Pancreas (tissue), 10 donors: ENCODE data around the gene OVOL2. TPM values are rescaled to one million over a fixed set of nuclear protein-coding genes. Genes with fewer than 3 reads are reported as not detected.

Experiments
- ATAC-seq, 4 donors: fragments of 200-7000 bp; cut with Tn5 transposase; one replicate each; pipeline versions ENCODE4 v1.8.0 to v1.9.1; 2020; ENCODE audit warnings: mild to moderate bottlenecking in 4 of 4, moderate library complexity in 4 of 4
- DNase-seq, 6 donors: peaks; one replicate each; pipeline ENCODE4 v3.0.0-alpha.2; 2020
- FAIRE-seq: peaks from 2 replicates; lab custom pipeline; 2012; peaks lifted over from hg19 to GRCh38; lab: Jason Lieb, UNC
- H3K27ac ChIP-seq, 4 donors: fragments of 200-600 bp; sonication (generic); 1 replicate in 3 of 4; 2 replicates in 1 of 4; pipeline versions ENCODE4 v1.5.0 to v1.8.0; 2020
- H3K27me3 ChIP-seq, 4 donors: fragments of 200-600 bp; one replicate each; pipeline ENCODE4 v1.8.0; 2021
- H3K36me3 ChIP-seq, 3 donors: fragments of 200-600 bp; sonication (generic) in 1 of 3; one replicate each; pipeline versions ENCODE4 v1.5.0 to v1.8.0; 2020 to 2021
- H3K4me1 ChIP-seq, 3 donors: fragments of 200-600 bp; one replicate each; pipeline ENCODE4 v1.8.0; 2021
- H3K4me3 ChIP-seq, 4 donors: fragments of 200-600 bp; sonication (generic) in 2 of 4; one replicate each; pipeline versions ENCODE4 v1.5.0 to v1.8.0; 2020 to 2021
- H3K9me3 ChIP-seq, 4 donors: fragments of 200-600 bp; one replicate each; pipeline ENCODE4 v1.8.0; 2021
- WGBS, 2 donors: extraction: QIAGEN DNeasy Blood & Tissue Kit; methylation state at CpG; one replicate each; pipeline ENCODE4 v1.1.7; 2013; 5-methylcytosine and 5-hydroxymethylcytosine counted together
- intact Hi-C, 3 donors: fragments of 100-400 bp; cut with DNase I; formaldehyde crosslinking; loops; one replicate each; pipeline versions ENCODE4 v1.11.1 to v1.14.2; 2022
- polyA plus RNA-seq, 2 donors: library from polyadenylated mRNA; stranded (reverse); fragments of 200-250 nt; gene quantifications; one replicate each; pipeline ENCODE4 v1.2.3, GENCODE V29; 2013
- total RNA-seq, 6 donors: library from RNA; stranded (reverse); fragmentation: NEBNext Ultra II Directional in 4 of 6; extraction: Animal tissue kit (Norgen Biotek cat#: 25700) in 4 of 6; gene quantifications; one replicate each; pipeline versions ENCODE4 v1.2.1 to v1.2.4, GENCODE V29; 2021 to 2023
- TF ChIP-seq, protein P1 (sequence below), 4 donors: fragments of 200-600 bp; sonication (generic) in 3 of 4; IDR thresholded peaks; one replicate each; pipeline versions ENCODE4 v1.5.0 to v1.8.0; 2021; ENCODE audit warnings: antibody characterized with exemption in 4 of 4
- donor health status: healthy with polysubstance abuse.
- donor health status: DM: no; HTN: no; CAD: no; lungs with moderate emphysema.
- donor health status: DM: no; HTN: no; CAD: no.
- donor health status: control.
- donor health status: control.
- donor health status: Bipolar disorder and iron deficiency.
- donor health status: DM: yes; HTN: yes; CAD: no.
- donor health status: DM: no; HTN: no; CAD: no.
- donor health status: DM: no; HTN: no; CAD: no.
- donor health status: DM: yes; HTN: yes; CAD: no.

Gene OVOL2
- total and polyA plus RNA-seq, 8 donors: 4.2 to 7.9 (median 4.9) TPM

GRCh38 chr20:18034039-18034438 lies 23.7 kb downstream of the OVOL2 start:
- no peak for ATAC-seq
- Histone ChIP-seq H3K27ac (no peak overlapping the region), H3K36me3 (no peaks in the 10 kb centered on the region), H3K9me3 (no peaks in the 10 kb centered on the region), H3K4me1 (no peaks in the 10 kb centered on the region), H3K27me3 (no peaks in the 10 kb centered on the region), H3K4me3 (no peak overlapping the region)
- TF ChIP-seq, protein P1, sequence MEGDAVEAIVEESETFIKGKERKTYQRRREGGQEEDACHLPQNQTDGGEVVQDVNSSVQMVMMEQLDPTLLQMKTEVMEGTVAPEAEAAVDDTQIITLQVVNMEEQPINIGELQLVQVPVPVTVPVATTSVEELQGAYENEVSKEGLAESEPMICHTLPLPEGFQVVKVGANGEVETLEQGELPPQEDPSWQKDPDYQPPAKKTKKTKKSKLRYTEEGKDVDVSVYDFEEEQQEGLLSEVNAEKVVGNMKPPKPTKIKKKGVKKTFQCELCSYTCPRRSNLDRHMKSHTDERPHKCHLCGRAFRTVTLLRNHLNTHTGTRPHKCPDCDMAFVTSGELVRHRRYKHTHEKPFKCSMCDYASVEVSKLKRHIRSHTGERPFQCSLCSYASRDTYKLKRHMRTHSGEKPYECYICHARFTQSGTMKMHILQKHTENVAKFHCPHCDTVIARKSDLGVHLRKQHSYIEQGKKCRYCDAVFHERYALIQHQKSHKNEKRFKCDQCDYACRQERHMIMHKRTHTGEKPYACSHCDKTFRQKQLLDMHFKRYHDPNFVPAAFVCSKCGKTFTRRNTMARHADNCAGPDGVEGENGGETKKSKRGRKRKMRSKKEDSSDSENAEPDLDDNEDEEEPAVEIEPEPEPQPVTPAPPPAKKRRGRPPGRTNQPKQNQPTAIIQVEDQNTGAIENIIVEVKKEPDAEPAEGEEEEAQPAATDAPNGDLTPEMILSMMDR (IDR thresholded peaks at IDR 0.05): no peak
- 80 to 88% methylated on average over 5 of the region's 5 CpGs for WGBS, 2 donors
- peak in 1 of 6 donors; percentile 9 for DNase-seq
- no peak for FAIRE-seq
- intact Hi-C loops: no loop called here

GRCh38 chr20:18032977-18033892 lies 24.5 kb downstream of the OVOL2 start:
- H3K27me3 ChIP-seq: no peaks in the 10 kb centered on the region
- FAIRE-seq: no peak
- peak in 3 of 4 donors; percentile 28 to 45 (median 39) for ATAC-seq
- WGBS, 2 donors: 70 to 71% methylated on average over 17 of the region's 17 CpGs
- TF ChIP-seq, protein P1 (IDR thresholded peaks at IDR 0.05): no peak
- H3K27ac ChIP-seq: no peak overlapping the region
- H3K36me3 ChIP-seq: no peaks in the 10 kb centered on the region
- H3K4me3 ChIP-seq: no peak overlapping the region
- intact Hi-C loops: no loop called here
- H3K4me1 ChIP-seq: no peaks in the 10 kb centered on the region
- peak in 1 of 6 donors; percentile 16 for DNase-seq
- H3K9me3 ChIP-seq: no peaks in the 10 kb centered on the region

- ATAC-seq: no peak
- no peak for DNase-seq
- Histone ChIP-seq H3K36me3 (no peaks in the 10 kb centered on the region), H3K27ac (no peak overlapping the region), H3K4me3 (no peak overlapping the region), H3K9me3 (no peaks in the 10 kb centered on the region), H3K4me1 (no peaks in the 10 kb centered on the region), H3K27me3 (no peaks in the 10 kb centered on the region)
- intact Hi-C loops: no loop called here
- TF ChIP-seq, protein P1 (IDR thresholded peaks at IDR 0.05): no peak
- peak; percentile 65 for FAIRE-seq
- WGBS, 2 donors: 90 to 97% methylated on average over 7 of the region's 7 CpGs
These were observed 25.7 kb downstream of the OVOL2 start for GRCh38 chr20:18031888-18032509.

- 90 to 91% methylated on average over 15 of the region's 15 CpGs for WGBS, 2 donors
- DNase-seq: peak in 1 of 6 donors; percentile 9
- H3K36me3 ChIP-seq: no peaks in the 10 kb centered on the region
- H3K9me3 ChIP-seq: no peaks in the 10 kb centered on the region
- intact Hi-C loops: no loop called here
- no peak for ATAC-seq
- no peak overlapping the region for H3K4me3 ChIP-seq
- TF ChIP-seq, protein P1 (IDR thresholded peaks at IDR 0.05): no peak
- H3K27me3 ChIP-seq: no peaks in the 10 kb centered on the region
- no peaks in the 10 kb centered on the region for H3K4me1 ChIP-seq
- no peak overlapping the region for H3K27ac ChIP-seq
- FAIRE-seq: no peak
These were observed 26.7 kb downstream of the OVOL2 start for GRCh38 chr20:18031050-18031449.
